ENCODE results near the gene CLDN5. TPM values are rescaled to one million over a fixed set of nuclear protein-coding genes. Genes with fewer than 3 reads are reported as not detected.

CLDN5 gene
- total and polyA plus RNA-seq, 2 donors from 2014 or later = 47.8 to 48.4 TPM

DNA sequence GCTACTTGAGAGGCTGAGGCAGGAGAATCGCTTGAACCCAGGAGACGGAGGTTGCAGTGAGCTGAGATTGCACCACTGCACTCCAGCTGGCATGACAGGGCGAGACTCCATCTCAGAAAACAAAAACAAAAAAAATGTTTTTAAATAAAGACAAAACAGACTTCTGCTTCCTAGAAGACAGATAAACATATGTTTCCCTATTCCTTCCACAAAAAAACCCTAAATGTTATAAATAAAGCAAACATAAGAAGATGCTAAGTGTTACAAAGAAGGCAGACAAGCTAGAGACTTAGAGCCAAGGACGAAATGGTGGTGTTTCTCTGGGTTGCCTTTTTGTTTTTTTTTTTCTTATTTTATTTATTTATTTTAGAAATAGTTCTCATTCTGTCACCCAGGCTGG, 5.6 kb upstream of the CLDN5 start:
- FAIRE-seq = no peak
- intact Hi-C loops (cut with DNase I) = no loop called here
- TF ChIP-seq, protein P1, sequence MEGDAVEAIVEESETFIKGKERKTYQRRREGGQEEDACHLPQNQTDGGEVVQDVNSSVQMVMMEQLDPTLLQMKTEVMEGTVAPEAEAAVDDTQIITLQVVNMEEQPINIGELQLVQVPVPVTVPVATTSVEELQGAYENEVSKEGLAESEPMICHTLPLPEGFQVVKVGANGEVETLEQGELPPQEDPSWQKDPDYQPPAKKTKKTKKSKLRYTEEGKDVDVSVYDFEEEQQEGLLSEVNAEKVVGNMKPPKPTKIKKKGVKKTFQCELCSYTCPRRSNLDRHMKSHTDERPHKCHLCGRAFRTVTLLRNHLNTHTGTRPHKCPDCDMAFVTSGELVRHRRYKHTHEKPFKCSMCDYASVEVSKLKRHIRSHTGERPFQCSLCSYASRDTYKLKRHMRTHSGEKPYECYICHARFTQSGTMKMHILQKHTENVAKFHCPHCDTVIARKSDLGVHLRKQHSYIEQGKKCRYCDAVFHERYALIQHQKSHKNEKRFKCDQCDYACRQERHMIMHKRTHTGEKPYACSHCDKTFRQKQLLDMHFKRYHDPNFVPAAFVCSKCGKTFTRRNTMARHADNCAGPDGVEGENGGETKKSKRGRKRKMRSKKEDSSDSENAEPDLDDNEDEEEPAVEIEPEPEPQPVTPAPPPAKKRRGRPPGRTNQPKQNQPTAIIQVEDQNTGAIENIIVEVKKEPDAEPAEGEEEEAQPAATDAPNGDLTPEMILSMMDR (IDR thresholded peaks at IDR 0.05; ENCODE audit: borderline replicate concordance, extremely low read depth, insufficient read depth) = no peak
- Histone ChIP-seq H3K9me3 (ENCODE audit: control insufficient read depth in 2 of 3, insufficient read depth in 1 of 3, low read length in 3 of 3) (no peaks in the 10 kb centered on the region), H3K36me3 (ENCODE audit: control insufficient read depth in 2 of 3, insufficient read depth in 3 of 3, low read length in 3 of 3) (no peaks in the 10 kb centered on the region), H3K4me1 (ENCODE audit: control insufficient read depth in 2 of 3, insufficient read depth in 2 of 3, low read depth in 1 of 3, low read length in 3 of 3) (no peaks in the 10 kb centered on the region), H3K27me3 (ENCODE audit: control insufficient read depth, insufficient read depth, low read length) (no peaks in the 10 kb centered on the region), H3K9ac (ENCODE audit: low read length in 3 of 3) (no peak overlapping the region), H3K4me3 (ENCODE audit: low read length in 3 of 3) (no peak overlapping the region), H3K27ac (ENCODE audit: low read depth in 2 of 2, low read length in 2 of 2) (no peak overlapping the region)
- DNase-seq = no peak

DNA sequence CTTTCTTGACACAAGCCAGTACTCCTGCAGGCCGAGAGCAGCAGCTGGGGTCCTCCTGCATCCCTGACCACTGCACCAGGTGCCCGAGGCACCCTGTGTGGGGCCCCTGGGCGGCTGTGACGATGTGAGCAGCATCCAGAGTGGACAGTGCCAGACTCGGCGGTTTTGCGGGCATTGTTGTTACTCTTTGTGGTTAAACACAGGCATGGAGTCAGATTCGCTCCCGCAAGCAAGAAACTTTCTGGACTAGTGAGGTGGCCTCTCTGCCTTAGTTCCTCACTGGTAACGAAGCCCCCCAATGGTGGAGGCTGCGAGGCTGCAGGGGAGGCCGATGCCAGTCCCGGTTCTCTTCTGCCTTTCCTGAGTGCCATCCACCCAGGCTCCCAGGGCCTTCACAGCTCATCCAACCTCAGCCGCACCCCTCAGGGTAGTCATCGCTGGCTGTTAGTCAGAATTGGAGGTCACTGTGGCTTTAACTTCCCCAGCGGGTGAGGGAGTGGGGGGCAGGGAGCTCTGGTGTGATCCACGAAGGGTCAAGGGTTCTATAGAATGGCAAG, 3.7 kb upstream of the CLDN5 start:
- H3K36me3 ChIP-seq (ENCODE audit: control insufficient read depth in 2 of 3, insufficient read depth in 3 of 3, low read length in 3 of 3) = no peaks in the 10 kb centered on the region
- no peaks in the 10 kb centered on the region for H3K9me3 ChIP-seq (ENCODE audit: control insufficient read depth in 2 of 3, insufficient read depth in 1 of 3, low read length in 3 of 3)
- FAIRE-seq (no peak), DNase-seq (peak in 1 of 5 donors; percentile 30)
- no peaks in the 10 kb centered on the region for H3K27me3 ChIP-seq (ENCODE audit: control insufficient read depth, insufficient read depth, low read length)
- no peak overlapping the region for H3K27ac ChIP-seq (ENCODE audit: low read depth in 2 of 2, low read length in 2 of 2)
- intact Hi-C loops (cut with DNase I) = no loop called here
- no peak overlapping the region for H3K9ac ChIP-seq (ENCODE audit: low read length in 3 of 3)
- TF ChIP-seq, protein P1 (IDR thresholded peaks at IDR 0.05; ENCODE audit: borderline replicate concordance, extremely low read depth, insufficient read depth) = no peak
- H3K4me3 ChIP-seq (ENCODE audit: low read length in 3 of 3) = no peak overlapping the region
- peaks cover 0 to 8% (median 0%) of the 10 kb centered on the region in 3 donors for H3K4me1 ChIP-seq (ENCODE audit: control insufficient read depth in 2 of 3, insufficient read depth in 2 of 3, low read depth in 1 of 3, low read length in 3 of 3)

DNA sequence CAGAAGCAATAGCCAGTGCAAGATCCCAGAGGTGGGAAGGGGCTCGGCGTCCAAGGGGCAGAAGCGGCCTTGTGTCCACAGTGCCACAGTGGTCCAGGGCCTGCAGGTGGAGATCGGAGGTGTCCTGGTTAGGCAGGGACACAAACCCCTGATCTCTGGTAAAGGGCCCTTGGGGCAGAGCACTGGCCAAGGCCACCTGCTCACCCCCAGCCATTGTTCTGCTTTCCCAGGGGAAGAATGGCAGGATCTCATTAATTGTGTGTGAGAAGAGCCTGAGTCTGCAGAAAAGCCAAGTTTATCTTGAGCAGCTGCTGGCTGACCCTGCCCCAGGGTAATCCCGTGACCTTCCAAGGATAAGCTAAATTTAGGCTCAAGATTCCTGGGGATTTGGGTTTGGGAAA, 3.1 kb upstream of the CLDN5 start:
- Histone ChIP-seq H3K4me3 (ENCODE audit: low read length in 3 of 3) (no peak overlapping the region), H3K27ac (ENCODE audit: low read depth in 2 of 2, low read length in 2 of 2) (no peak overlapping the region), H3K27me3 (ENCODE audit: control insufficient read depth, insufficient read depth, low read length) (no peaks in the 10 kb centered on the region), H3K4me1 (ENCODE audit: control insufficient read depth in 2 of 3, insufficient read depth in 2 of 3, low read depth in 1 of 3, low read length in 3 of 3) (peaks cover 0 to 8% (median 0%) of the 10 kb centered on the region in 3 donors), H3K9ac (ENCODE audit: low read length in 3 of 3) (no peak overlapping the region), H3K9me3 (ENCODE audit: control insufficient read depth in 2 of 3, insufficient read depth in 1 of 3, low read length in 3 of 3) (no peaks in the 10 kb centered on the region), H3K36me3 (ENCODE audit: control insufficient read depth in 2 of 3, insufficient read depth in 3 of 3, low read length in 3 of 3) (no peaks in the 10 kb centered on the region)
- intact Hi-C loops (cut with DNase I) = no loop called here
- DNase-seq (peak in 2 of 5 donors; percentile 12 to 33), FAIRE-seq (no peak)
- TF ChIP-seq, protein P1 (IDR thresholded peaks at IDR 0.05; ENCODE audit: borderline replicate concordance, extremely low read depth, insufficient read depth) = no peak

DNA sequence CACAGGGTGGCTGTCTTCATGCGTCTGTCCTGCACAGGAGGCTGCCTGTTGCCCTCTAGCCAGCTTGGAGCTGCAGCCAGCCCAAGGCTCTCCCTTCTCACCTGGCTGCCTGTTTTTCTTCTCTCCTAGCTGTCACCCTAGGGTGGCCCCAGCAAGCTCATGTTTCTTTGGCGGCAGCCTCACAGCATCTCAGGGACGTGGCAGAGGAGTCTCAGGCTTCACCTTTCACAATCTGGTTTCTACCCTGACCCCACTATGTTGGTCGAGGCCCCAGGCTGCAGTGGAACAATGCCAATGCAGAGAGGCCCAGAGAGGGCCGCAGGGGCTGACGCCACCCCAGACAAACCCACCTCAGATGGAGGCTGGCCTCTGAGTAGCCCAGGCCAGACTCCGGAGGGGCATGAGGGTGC, 2.5 kb upstream of the CLDN5 start:
- no peak overlapping the region for H3K27ac ChIP-seq (ENCODE audit: low read depth in 2 of 2, low read length in 2 of 2)
- H3K4me3 ChIP-seq (ENCODE audit: low read length in 3 of 3) = no peak overlapping the region
- H3K9me3 ChIP-seq (ENCODE audit: control insufficient read depth in 2 of 3, insufficient read depth in 1 of 3, low read length in 3 of 3) = no peaks in the 10 kb centered on the region
- no peak for FAIRE-seq
- no peaks in the 10 kb centered on the region for H3K27me3 ChIP-seq (ENCODE audit: control insufficient read depth, insufficient read depth, low read length)
- DNase-seq = peak in 1 of 5 donors; percentile 24
- intact Hi-C loops (cut with DNase I) = no loop called here
- no peaks in the 10 kb centered on the region for H3K36me3 ChIP-seq (ENCODE audit: control insufficient read depth in 2 of 3, insufficient read depth in 3 of 3, low read length in 3 of 3)
- TF ChIP-seq, protein P1 (IDR thresholded peaks at IDR 0.05; ENCODE audit: borderline replicate concordance, extremely low read depth, insufficient read depth) = no peak
- H3K9ac ChIP-seq (ENCODE audit: low read length in 3 of 3) = no peak overlapping the region
- H3K4me1 ChIP-seq (ENCODE audit: control insufficient read depth in 2 of 3, insufficient read depth in 2 of 3, low read depth in 1 of 3, low read length in 3 of 3) = peaks cover 0 to 8% (median 0%) of the 10 kb centered on the region in 3 donors

Measured in kidney (tissue), 14 donors.